Neuronal stem cell (in vitro differentiated cells): ENCODE data around the gene ZNF793.

Experiments used
- DNase-seq: peaks from one replicate; pipeline ENCODE4 v3.0.0-alpha.2; 2013; ENCODE audit warnings: low spot score
- H2AFZ ChIP-seq: one replicate; pipeline ENCODE4 v1.6.1; 2013; ENCODE audit warnings: mild to moderate bottlenecking, low read length, inconsistent platforms
- H2AK5ac ChIP-seq: 2 replicates; pipeline ENCODE4 v1.6.1; 2013; ENCODE audit warnings: low read depth, mild to moderate bottlenecking, inconsistent platforms, low read length, moderate library complexity, mixed read lengths
- H2BK120ac ChIP-seq: 2 replicates; pipeline ENCODE4 v1.6.1; 2013; ENCODE audit warnings: low read depth, mild to moderate bottlenecking, inconsistent platforms, low read length, moderate library complexity, mixed read lengths
- H2BK12ac ChIP-seq: one replicate; pipeline ENCODE4 v1.6.1; 2013; ENCODE audit warnings: low read length, inconsistent platforms
- H2BK15ac ChIP-seq: 2 replicates; pipeline ENCODE4 v1.6.1; 2013; ENCODE audit warnings: mild to moderate bottlenecking, low read length, inconsistent platforms, mixed read lengths
- H2BK5ac ChIP-seq: one replicate; pipeline ENCODE4 v1.6.1; 2013; ENCODE audit warnings: inconsistent platforms, mild to moderate bottlenecking, low read length, moderate library complexity
- H3K14ac ChIP-seq: one replicate; pipeline ENCODE4 v1.6.1; 2013; ENCODE audit warnings: low read length, inconsistent platforms
- H3K18ac ChIP-seq: 2 replicates; pipeline ENCODE4 v1.6.1; 2013; ENCODE audit warnings: low read length, inconsistent platforms
- H3K23ac ChIP-seq: 2 replicates; pipeline ENCODE4 v1.6.1; 2013; ENCODE audit warnings: low read depth, mild to moderate bottlenecking, mixed read lengths, low read length, inconsistent platforms; ENCODE audit not compliant: poor library complexity
- H3K27ac ChIP-seq: replicated peaks from 3 replicates; pipeline ENCODE4 v1.5.1; 2013; ENCODE audit warnings: low read length, inconsistent platforms
- H3K27me3 ChIP-seq, 3 experiments: 2 replicates each; pipeline ENCODE4 v1.6.1; 2013; ENCODE audit warnings: low read length in 3 of 3, mild to moderate bottlenecking in 2 of 3, inconsistent platforms in 1 of 3, low read depth in 1 of 3, mixed read lengths in 1 of 3, moderate library complexity in 1 of 3; ENCODE audit not compliant: control insufficient read depth in 3 of 3, insufficient read depth in 3 of 3
- H3K36me3 ChIP-seq, 2 donors: replicated peaks in 1 of 2; 2 replicates each; pipeline ENCODE4 v1.6.1; 2013; ENCODE audit warnings: low read length in 2 of 2; ENCODE audit not compliant: control insufficient read depth in 2 of 2, insufficient read depth in 2 of 2
- H3K4ac ChIP-seq: 2 replicates; pipeline ENCODE4 v1.6.1; 2013; ENCODE audit warnings: inconsistent platforms, mild to moderate bottlenecking, low read length, moderate library complexity
- H3K4me1 ChIP-seq, 2 donors: 1 replicate in 1 of 2; 2 replicates in 1 of 2; pipeline ENCODE4 v1.6.1; 2013; ENCODE audit warnings: low read length in 2 of 2, low read depth in 1 of 2; ENCODE audit not compliant: control insufficient read depth in 2 of 2, insufficient read depth in 1 of 2
- H3K4me2 ChIP-seq: one replicate; pipeline ENCODE4 v1.6.1; 2013; ENCODE audit warnings: mild to moderate bottlenecking, low read length, inconsistent platforms; ENCODE audit not compliant: insufficient read depth, poor library complexity, severe bottlenecking
- H3K4me3 ChIP-seq, 2 donors: 2 replicates each; pipeline ENCODE4 v1.5.1; 2013; ENCODE audit warnings: low read length in 2 of 2, mild to moderate bottlenecking in 2 of 2, inconsistent platforms in 1 of 2, moderate library complexity in 1 of 2
- H3K79me1 ChIP-seq: one replicate; pipeline ENCODE4 v1.6.1; 2013; ENCODE audit warnings: low read depth, mild to moderate bottlenecking, inconsistent platforms, low read length, moderate library complexity
- H3K9ac ChIP-seq: one replicate; pipeline ENCODE4 v1.6.1; 2013; ENCODE audit warnings: mild to moderate bottlenecking, low read depth, low read length, inconsistent platforms; ENCODE audit not compliant: poor library complexity
- H3K9me3 ChIP-seq, 2 donors: replicated peaks in 1 of 2; 2 replicates each; pipeline versions ENCODE3 to v1.6.1; 2013; ENCODE audit warnings: low read length in 2 of 2, mild to moderate bottlenecking in 2 of 2, inconsistent platforms in 1 of 2, low read depth in 1 of 2, mixed read lengths in 1 of 2, moderate library complexity in 1 of 2; ENCODE audit not compliant: control insufficient read depth in 2 of 2, insufficient read depth in 1 of 2
- H4K8ac ChIP-seq: one replicate; pipeline ENCODE4 v1.6.1; 2013; ENCODE audit warnings: low read depth, mild to moderate bottlenecking, inconsistent platforms, low read length, moderate library complexity
- H4K91ac ChIP-seq: one replicate; pipeline ENCODE4 v1.6.1; 2013; ENCODE audit warnings: low read length, low read depth, mild to moderate bottlenecking, inconsistent platforms; ENCODE audit not compliant: poor library complexity
- WGBS, 2 donors: extraction: QIAGEN DNeasy Blood & Tissue Kit; methylation state at CpG; one replicate each; pipeline ENCODE4 v1.1.7; 2013; ENCODE audit warnings: missing lambda C conversion rate in 2 of 2, mixed read lengths in 1 of 2; ENCODE audit not compliant: insufficient read length in 2 of 2, insufficient replicate concordance in 1 of 2; ENCODE audit errors: extremely low coverage in 2 of 2; 5-methylcytosine and 5-hydroxymethylcytosine counted together

The ZNF793 gene

DNA sequence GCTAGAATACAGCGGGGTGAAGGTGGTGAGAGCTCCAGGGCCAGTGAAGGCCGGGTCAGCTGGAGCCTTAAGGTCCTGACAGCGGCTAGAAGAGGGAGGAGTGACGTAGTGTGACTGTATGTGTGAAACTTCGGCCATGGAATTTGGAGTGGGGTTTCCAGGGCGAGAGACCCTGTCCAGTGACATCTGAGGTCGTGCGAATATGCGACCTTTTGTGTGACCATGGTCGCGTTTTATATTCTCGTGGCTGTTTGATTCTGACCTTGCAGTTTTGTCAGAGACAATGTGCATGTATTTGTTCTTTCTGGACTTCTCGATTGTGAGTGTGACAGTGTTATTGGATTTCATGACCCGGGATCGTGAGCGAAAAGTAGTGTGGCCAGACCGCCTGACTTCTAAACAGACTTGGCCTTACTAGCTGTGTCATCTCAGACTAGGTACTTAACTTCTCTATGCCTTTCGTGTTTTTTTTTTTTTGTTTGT, 39.1 kb upstream of the ZNF793 start:
- Histone ChIP-seq H2BK15ac (no peak overlapping the region), H3K4me2 (peak overlapping the region; percentile 74), H3K27me3 (no peaks in the 10 kb centered on the region), H3K27ac (no peak overlapping the region), H3K79me1 (peaks cover 4% of the 10 kb centered on the region), H3K9ac (no peak overlapping the region), H3K18ac (no peak overlapping the region), H4K91ac (no peak overlapping the region), H3K4me1 (peaks cover 0 to 2% of the 10 kb centered on the region in 2 donors), H4K8ac (no peak overlapping the region), H2BK120ac (no peak overlapping the region), H3K14ac (no peak overlapping the region), H2BK12ac (no peak overlapping the region), H3K36me3 (peaks cover 8 to 48% of the 10 kb centered on the region in 2 donors), H3K4ac (no peak overlapping the region), H2AK5ac (no peak overlapping the region), H3K4me3 (peak overlapping the region; percentile 62 to 88), H3K9me3 (peaks cover 15 to 61% of the 10 kb centered on the region in 2 donors), H3K23ac (peak overlapping the region; percentile 29), H2AFZ (peak overlapping the region; percentile 98), H2BK5ac (peak overlapping the region; percentile 90)
- DNase-seq: no peak
- WGBS, 2 donors: no CpG with 5 or more reads among the region's 18 CpGs

DNA sequence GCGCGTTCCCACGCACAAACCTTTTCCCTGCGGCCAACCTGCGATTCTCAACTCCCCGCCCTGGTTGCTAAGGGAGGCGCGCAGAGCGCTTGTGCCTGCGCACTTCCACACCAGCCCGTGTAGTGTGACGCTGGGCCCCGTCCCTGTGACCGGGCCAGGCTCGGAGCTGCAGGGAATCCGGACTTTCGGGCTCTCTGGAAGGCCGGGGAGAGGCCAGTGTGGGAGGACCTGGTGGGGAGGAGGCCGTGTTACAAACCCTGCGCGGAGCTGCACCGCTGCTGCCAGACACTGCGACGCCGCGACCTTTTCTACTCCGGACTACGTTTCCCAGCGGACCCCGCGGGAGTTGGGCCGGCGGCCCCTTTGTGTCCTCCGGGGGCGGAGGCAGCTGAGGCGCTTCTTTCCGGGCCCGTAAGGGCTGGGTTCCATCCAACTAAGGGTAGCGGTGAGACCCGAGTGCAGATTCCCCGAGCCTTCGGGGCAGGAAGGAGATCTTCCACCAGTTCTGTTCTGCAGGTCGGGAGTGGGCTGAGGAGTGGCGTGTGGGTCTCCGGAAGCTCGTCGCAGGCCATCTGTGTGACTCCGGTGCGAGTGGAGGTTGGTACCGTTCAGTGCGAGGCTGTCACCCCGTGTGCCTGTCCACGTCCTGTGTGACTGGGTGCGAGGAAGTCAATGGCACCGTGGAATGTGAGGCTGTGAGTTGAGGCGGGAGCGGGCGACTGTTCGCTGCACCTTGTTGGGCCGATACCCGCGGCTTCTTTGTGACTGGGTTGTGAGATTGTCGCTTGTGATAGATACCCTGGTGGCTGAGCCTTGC, 37.6 kb upstream of the ZNF793 start, which contains the start of gene ZNF570:
TSS of gene ZNF570 (plus strand) at position 396 of the 817 bp plus-strand sequence. CDS start 999 bp downstream, outside the sequence.
- peak within 1 kb of the TSS; percentile 99 for H3K18ac ChIP-seq
- peak within 1 kb of the TSS; percentile 83 to 98 for H3K4me3 ChIP-seq
- peak within 1 kb of the TSS; percentile 97 for H3K14ac ChIP-seq
- H3K79me1 ChIP-seq: peaks cover 4% of the 10 kb centered on the region
- H3K4me2 ChIP-seq: peak within 1 kb of the TSS; percentile 81
- peak within 1 kb of the TSS; percentile 88 for H3K23ac ChIP-seq
- peaks cover 19 to 59% of the 10 kb centered on the region in 2 donors for H3K9me3 ChIP-seq
- peaks cover 8 to 38% of the 10 kb centered on the region in 2 donors for H3K36me3 ChIP-seq
- H2BK15ac ChIP-seq: peak within 1 kb of the TSS; percentile 25
- H2AFZ ChIP-seq: peak within 1 kb of the TSS; percentile 99
- DNase-seq: peak; percentile 82
- H4K8ac ChIP-seq: no peak within 1 kb of the TSS
- peak within 1 kb of the TSS; percentile 66 for H3K27ac ChIP-seq
- H2BK120ac ChIP-seq: no peak within 1 kb of the TSS
- peak within 1 kb of the TSS; percentile 93 for H3K9ac ChIP-seq
- peaks cover 0 to 2% of the 10 kb centered on the region in 2 donors for H3K4me1 ChIP-seq
- peak within 1 kb of the TSS; percentile 69 for H2BK5ac ChIP-seq
- no peak within 1 kb of the TSS for H2BK12ac ChIP-seq
- H3K27me3 ChIP-seq: no peaks in the 10 kb centered on the region
- no CpG with 5 or more reads among the region's 63 CpGs for WGBS, 2 donors
- no peak within 1 kb of the TSS for H4K91ac ChIP-seq
- H2AK5ac ChIP-seq: peak within 1 kb of the TSS; percentile 40
- H3K4ac ChIP-seq: no peak within 1 kb of the TSS

DNA sequence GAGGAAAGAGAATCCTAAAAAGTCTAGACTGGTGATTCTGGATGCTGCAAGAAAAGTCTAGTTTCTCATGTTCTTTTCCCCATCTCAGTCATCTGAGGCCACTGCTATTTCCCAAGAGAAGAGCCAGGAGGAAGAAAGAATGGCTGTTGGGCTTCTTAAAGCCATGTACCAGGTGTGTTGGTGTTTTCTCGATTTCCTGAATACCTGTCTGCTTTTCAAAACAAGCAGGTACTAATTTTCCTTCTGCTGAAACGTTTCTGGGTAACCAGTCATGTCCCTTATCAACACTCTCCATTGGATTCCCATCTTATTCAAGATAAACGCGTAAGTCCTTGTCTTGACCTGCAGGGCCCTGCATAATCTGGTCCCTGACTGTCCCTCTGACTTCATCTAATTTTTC, 36.5 kb upstream of the ZNF793 start:
- peak overlapping the region in 1 of 2 donors; percentile 83 for H3K4me3 ChIP-seq
- no peak overlapping the region for H4K91ac ChIP-seq
- peaks cover 13 to 51% of the 10 kb centered on the region in 2 donors for H3K9me3 ChIP-seq
- H3K27ac ChIP-seq: no peak overlapping the region
- no peak overlapping the region for H3K4ac ChIP-seq
- no peak overlapping the region for H2BK120ac ChIP-seq
- H3K18ac ChIP-seq: no peak overlapping the region
- no peaks in the 10 kb centered on the region for H3K27me3 ChIP-seq
- no CpG with 5 or more reads among the region's 4 CpGs for WGBS, 2 donors
- H3K79me1 ChIP-seq: peaks cover 4% of the 10 kb centered on the region
- H2AFZ ChIP-seq: peak overlapping the region; percentile 99
- H2BK15ac ChIP-seq: no peak overlapping the region
- no peak overlapping the region for H3K14ac ChIP-seq
- H3K4me1 ChIP-seq: peaks cover 0 to 2% of the 10 kb centered on the region in 2 donors
- no peak overlapping the region for H2BK5ac ChIP-seq
- no peak for DNase-seq
- no peak overlapping the region for H4K8ac ChIP-seq
- no peak overlapping the region for H2AK5ac ChIP-seq
- no peak overlapping the region for H2BK12ac ChIP-seq
- peak overlapping the region; percentile 75 for H3K4me2 ChIP-seq
- H3K9ac ChIP-seq: no peak overlapping the region
- peaks cover 2 to 31% of the 10 kb centered on the region in 2 donors for H3K36me3 ChIP-seq
- no peak overlapping the region for H3K23ac ChIP-seq

DNA sequence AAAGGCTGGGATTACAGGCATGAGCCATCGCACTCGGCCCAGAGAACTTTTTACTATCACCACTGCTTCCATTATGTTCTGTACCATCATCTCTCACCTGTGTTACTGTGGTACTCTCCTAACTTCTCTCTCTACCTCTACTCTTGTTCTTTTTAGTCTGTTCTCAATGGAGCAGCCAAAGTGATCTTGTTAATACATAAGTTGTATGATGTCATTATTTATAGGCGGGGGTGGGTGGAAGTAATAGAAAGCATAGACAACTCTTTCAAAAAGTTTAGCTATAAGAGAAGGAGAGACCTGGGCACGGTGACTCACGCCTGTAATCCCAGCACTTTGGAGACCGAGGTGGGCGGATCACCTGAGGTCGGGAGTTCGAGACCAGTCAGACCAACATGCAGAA, 34.6 kb upstream of the ZNF793 start:
- Histone ChIP-seq H2BK5ac (no peak overlapping the region), H2AFZ (no peak overlapping the region), H2AK5ac (no peak overlapping the region), H3K4ac (no peak overlapping the region), H3K4me3 (no peak overlapping the region), H2BK120ac (no peak overlapping the region), H3K14ac (no peak overlapping the region), H2BK15ac (no peak overlapping the region), H3K23ac (no peak overlapping the region), H4K91ac (no peak overlapping the region), H3K36me3 (peaks cover 12 to 42% of the 10 kb centered on the region in 2 donors), H3K4me1 (peaks cover 0 to 2% of the 10 kb centered on the region in 2 donors), H3K27ac (no peak overlapping the region), H4K8ac (no peak overlapping the region), H3K4me2 (no peak overlapping the region), H3K9me3 (peaks cover 23 to 61% of the 10 kb centered on the region in 2 donors), H3K9ac (no peak overlapping the region), H3K27me3 (no peaks in the 10 kb centered on the region), H2BK12ac (no peak overlapping the region), H3K79me1 (peaks cover 4% of the 10 kb centered on the region), H3K18ac (no peak overlapping the region)
- WGBS, 2 donors: no CpG with 5 or more reads among the region's 9 CpGs
- no peak for DNase-seq
